Measurements from ENCODE around the gene PPM1E.

- TF ChIP-seq CTCF (IDR thresholded peaks at IDR 0.05), result peak; percentile 91 to 97 (median 92)
- no peak for TF ChIP-seq POLR2A (IDR thresholded peaks at IDR 0.05)
Measured at GRCh38 chr17:59004338-59005111, 248.9 kb downstream of the PPM1E start.
